Bronchial epithelial cell (primary cell): ENCODE results near the gene MRPL48. TPM values are rescaled to one million over a fixed set of nuclear protein-coding genes. Genes with fewer than 3 reads are reported as not detected.
A peak's percentile ranks its signal among the peaks of the same experiment; 100 is the strongest.

Source experiments
- DNase-seq: peaks from one replicate; pipeline ENCODE4 v3.0.0-alpha.2; 2010; ENCODE audit warnings: low read depth
- FAIRE-seq: peaks from 2 replicates; lab custom pipeline; 2011; peaks lifted over from hg19 to GRCh38; lab: Jason Lieb, UNC
- H3K27me3 ChIP-seq: 2 replicates; pipeline ENCODE4 v1.5.1; 2011; ENCODE audit warnings: low read length; ENCODE audit not compliant: control insufficient read depth, insufficient read depth
- H3K36me3 ChIP-seq: 2 replicates; pipeline ENCODE4 v1.5.1; 2011; ENCODE audit warnings: low read length; ENCODE audit not compliant: control insufficient read depth, insufficient read depth
- H3K4me3 ChIP-seq: 2 replicates; pipeline ENCODE4 v1.5.1; 2011; ENCODE audit warnings: mild to moderate bottlenecking, low read depth, low read length, control low read depth
- total RNA-seq: library from RNA; depleted of rRNA; stranded (reverse); fragments of >200 nt; gene quantifications from 2 replicates; pipeline ENCODE4 v1.2.1, GENCODE V29; 2014
- TF ChIP-seq, protein P1 (sequence below): IDR thresholded peaks from 2 replicates; pipeline ENCODE4 v1.5.1; 2011; ENCODE audit warnings: mild to moderate bottlenecking, moderate library complexity, low read length, control low read depth, inconsistent platforms; ENCODE audit not compliant: insufficient read depth, severe bottlenecking

The MRPL48 gene
- total RNA-seq, 1 donor from 2014 or later, result 37.1 TPM

DNA sequence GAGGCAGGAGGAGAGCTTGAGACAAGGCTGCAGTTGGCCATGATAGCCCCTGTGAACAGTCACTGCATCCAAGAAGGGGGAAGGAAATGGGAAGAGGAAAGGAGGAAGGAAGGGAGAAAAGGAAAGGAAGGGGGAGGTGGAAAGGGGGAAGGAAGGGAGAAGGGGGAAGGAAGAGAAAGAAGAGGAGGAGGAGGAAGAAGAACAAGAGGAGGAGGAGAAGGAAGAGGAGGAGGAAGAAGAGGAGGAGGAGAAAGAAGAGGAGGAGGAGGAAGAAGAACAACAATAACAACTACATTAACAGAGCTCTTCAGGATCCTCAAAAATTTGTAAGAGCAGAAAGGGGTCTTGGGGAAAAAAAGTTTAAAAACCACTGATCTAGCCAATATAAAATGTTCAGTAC, 32.0 kb upstream of the MRPL48 start:
- H3K36me3 ChIP-seq, result peaks cover 3% of the 10 kb centered on the region
- FAIRE-seq, result no peak

GRCh38 chr11:73757598-73757997, 30.1 kb upstream of the MRPL48 start:
- FAIRE-seq (no peak), DNase-seq (peak; percentile 91)
- Histone ChIP-seq H3K36me3 (peaks cover 3% of the 10 kb centered on the region), H3K4me3 (peak overlapping the region; percentile 97), H3K27me3 (no peaks in the 10 kb centered on the region)
- TF ChIP-seq, protein P1, sequence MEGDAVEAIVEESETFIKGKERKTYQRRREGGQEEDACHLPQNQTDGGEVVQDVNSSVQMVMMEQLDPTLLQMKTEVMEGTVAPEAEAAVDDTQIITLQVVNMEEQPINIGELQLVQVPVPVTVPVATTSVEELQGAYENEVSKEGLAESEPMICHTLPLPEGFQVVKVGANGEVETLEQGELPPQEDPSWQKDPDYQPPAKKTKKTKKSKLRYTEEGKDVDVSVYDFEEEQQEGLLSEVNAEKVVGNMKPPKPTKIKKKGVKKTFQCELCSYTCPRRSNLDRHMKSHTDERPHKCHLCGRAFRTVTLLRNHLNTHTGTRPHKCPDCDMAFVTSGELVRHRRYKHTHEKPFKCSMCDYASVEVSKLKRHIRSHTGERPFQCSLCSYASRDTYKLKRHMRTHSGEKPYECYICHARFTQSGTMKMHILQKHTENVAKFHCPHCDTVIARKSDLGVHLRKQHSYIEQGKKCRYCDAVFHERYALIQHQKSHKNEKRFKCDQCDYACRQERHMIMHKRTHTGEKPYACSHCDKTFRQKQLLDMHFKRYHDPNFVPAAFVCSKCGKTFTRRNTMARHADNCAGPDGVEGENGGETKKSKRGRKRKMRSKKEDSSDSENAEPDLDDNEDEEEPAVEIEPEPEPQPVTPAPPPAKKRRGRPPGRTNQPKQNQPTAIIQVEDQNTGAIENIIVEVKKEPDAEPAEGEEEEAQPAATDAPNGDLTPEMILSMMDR, result no peak

More for the DNA sequence above, 32.0 kb upstream of the MRPL48 start:
- no peak for DNase-seq
- Histone ChIP-seq H3K27me3 (no peaks in the 10 kb centered on the region), H3K4me3 (no peak overlapping the region)
- TF ChIP-seq, protein P1, result no peak

DNA sequence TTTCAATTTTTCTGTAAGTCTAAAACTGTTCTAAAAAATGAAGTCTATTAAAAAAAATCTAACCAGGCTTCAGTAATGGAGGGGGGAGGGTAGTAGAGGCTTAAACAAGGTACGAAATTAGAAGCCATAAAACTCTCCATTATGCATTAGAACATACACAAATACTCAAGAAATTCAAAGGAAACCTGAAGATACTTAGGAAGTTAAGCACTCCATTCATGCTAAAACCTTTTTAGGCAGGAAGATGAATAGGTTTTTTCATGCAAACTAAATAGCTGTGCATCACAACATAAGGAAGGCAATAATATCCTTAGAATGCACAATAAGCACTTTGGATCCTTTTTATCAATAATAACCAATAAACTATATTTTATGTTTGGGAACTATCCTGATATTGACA, 29.2 kb upstream of the MRPL48 start:
- no peak for DNase-seq

GRCh38 chr11:73759610-73760134, 28.0 kb upstream of the MRPL48 start:
- DNase-seq, result peak; percentile 30
- no peak for FAIRE-seq

More for the DNA sequence above, 29.2 kb upstream of the MRPL48 start:
- Histone ChIP-seq H3K4me3 (peak overlapping the region; percentile 97), H3K27me3 (no peaks in the 10 kb centered on the region), H3K36me3 (no peaks in the 10 kb centered on the region)
- TF ChIP-seq, protein P1, result no peak
- no peak for FAIRE-seq

DNA sequence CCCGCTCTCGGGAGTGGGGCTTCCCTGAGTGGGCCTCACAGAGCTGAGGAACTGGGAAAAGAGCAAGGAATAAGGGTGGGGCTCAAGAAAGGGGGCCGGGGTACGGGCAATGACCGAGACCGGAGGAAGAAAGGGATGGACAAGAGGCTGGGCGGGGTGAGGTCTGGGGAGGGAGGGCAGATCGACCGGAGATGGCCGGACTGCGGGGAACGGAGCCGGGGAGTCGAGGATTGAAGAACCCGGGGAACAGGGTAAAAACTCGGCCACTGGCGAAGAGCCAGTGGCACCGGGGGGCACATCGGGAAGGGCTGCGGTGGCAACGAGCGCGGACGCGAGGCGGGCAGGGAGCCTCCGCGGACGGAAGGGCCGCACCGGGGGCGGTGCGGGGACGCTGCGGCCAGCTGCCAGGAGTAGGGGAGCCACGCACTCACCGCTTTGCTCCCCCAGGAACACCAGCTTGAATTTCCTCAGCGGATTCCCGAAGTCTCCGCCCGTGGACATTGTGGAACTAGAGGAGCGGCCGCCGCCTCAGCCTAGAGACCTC, 27.5 kb upstream of the MRPL48 start:
- Histone ChIP-seq H3K4me3 (peak overlapping the region; percentile 97), H3K36me3 (no peaks in the 10 kb centered on the region), H3K27me3 (no peaks in the 10 kb centered on the region)
- DNase-seq (no peak), FAIRE-seq (no peak)
- TF ChIP-seq, protein P1, result no peak

More at GRCh38 chr11:73759610-73760134, 28.0 kb upstream of the MRPL48 start:
- Histone ChIP-seq H3K4me3 (peak overlapping the region; percentile 97), H3K36me3 (no peaks in the 10 kb centered on the region), H3K27me3 (no peaks in the 10 kb centered on the region)
- TF ChIP-seq, protein P1, result no peak
